ENCODE data around the gene PRSS53.

DNA sequence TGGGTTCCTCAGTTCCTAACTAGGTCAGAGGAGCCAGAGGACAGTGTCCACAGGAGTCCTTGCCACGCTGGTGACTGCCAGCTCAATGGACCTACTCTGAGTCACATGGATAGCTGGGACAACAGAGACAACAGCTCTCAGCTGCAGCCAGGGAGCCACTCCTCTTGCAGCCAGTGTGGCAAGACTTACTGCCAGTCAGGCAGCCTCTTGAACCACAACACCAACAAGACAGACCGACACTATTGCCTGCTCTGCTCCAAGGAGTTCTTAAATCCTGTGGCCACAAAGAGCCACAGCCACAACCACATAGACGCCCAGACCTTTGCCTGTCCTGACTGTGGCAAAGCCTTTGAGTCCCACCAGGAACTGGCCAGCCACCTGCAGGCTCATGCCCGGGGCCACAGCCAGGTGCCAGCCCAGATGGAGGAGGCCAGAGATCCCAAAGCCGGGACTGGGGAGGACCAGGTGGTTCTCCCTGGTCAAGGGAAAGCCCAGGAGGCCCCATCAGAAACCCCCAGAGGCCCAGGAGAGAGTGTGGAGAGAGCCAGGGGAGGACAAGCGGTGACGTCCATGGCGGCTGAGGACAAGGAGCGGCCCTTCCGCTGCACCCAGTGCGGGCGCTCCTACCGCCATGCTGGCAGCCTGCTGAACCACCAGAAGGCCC, 7.9 kb downstream of the PRSS53 start:
- TF ChIP-seq, protein P1, sequence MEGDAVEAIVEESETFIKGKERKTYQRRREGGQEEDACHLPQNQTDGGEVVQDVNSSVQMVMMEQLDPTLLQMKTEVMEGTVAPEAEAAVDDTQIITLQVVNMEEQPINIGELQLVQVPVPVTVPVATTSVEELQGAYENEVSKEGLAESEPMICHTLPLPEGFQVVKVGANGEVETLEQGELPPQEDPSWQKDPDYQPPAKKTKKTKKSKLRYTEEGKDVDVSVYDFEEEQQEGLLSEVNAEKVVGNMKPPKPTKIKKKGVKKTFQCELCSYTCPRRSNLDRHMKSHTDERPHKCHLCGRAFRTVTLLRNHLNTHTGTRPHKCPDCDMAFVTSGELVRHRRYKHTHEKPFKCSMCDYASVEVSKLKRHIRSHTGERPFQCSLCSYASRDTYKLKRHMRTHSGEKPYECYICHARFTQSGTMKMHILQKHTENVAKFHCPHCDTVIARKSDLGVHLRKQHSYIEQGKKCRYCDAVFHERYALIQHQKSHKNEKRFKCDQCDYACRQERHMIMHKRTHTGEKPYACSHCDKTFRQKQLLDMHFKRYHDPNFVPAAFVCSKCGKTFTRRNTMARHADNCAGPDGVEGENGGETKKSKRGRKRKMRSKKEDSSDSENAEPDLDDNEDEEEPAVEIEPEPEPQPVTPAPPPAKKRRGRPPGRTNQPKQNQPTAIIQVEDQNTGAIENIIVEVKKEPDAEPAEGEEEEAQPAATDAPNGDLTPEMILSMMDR (IDR thresholded peaks at IDR 0.05 in 8 of 11, conservative IDR thresholded peaks at IDR 0.05 in 3 of 11) = no peak
- TF ChIP-seq POLR2AphosphoS5 (IDR thresholded peaks at IDR 0.05) = peak in 1 of 3 donors; percentile 3
- TF ChIP-seq POLR2A (IDR thresholded peaks at IDR 0.05) = no peak
